HCT116 (cell line): Measurements from ENCODE around the gene CSNK1D.
"Not testable (repeated sequence)": the region's sequence is repeated elsewhere in the genome, so short reads cannot be mapped to it uniquely, and the experiment has no call there.

Experiments
- CEBPB ChIP-seq: IDR thresholded peaks from 2 replicates; pipeline ENCODE4 v1.6.1; 2012; ENCODE audit warnings: low read depth
- EGR1 ChIP-seq: IDR thresholded peaks from 2 replicates; pipeline ENCODE4 v1.6.1; 2012; ENCODE audit warnings: low read depth
- EZH2 ChIP-seq: fragments of 200-600 bp; sonication (generic); IDR thresholded peaks from 2 replicates; pipeline ENCODE4 v1.6.1; 2017; ENCODE audit warnings: antibody characterized with exemption, mixed run types
- EZH2phosphoT487 ChIP-seq: fragments of 200-600 bp; IDR thresholded peaks from 2 replicates; pipeline ENCODE4 v1.6.1; 2018; ENCODE audit warnings: antibody characterized with exemption, borderline replicate concordance
- MAX ChIP-seq: IDR thresholded peaks from 2 replicates; pipeline ENCODE4 v1.6.1; 2012
- POLR2A ChIP-seq: IDR thresholded peaks from 2 replicates; pipeline ENCODE4 v1.7.0; 2011; ENCODE audit warnings: borderline replicate concordance; ENCODE audit not compliant: insufficient read depth, insufficient read length; ENCODE audit errors: extremely low read depth
- POLR2AphosphoS5 ChIP-seq: IDR thresholded peaks from 2 replicates; pipeline ENCODE4 v1.6.1; 2011; ENCODE audit warnings: mild to moderate bottlenecking, low read depth, low read length, moderate library complexity
- SIN3A ChIP-seq: IDR thresholded peaks from 2 replicates; pipeline ENCODE4 v1.6.1; 2012; ENCODE audit warnings: low read depth
- SP1 ChIP-seq: IDR thresholded peaks from 2 replicates; pipeline ENCODE4 v1.6.1; 2012; ENCODE audit warnings: low read depth
- YY1 ChIP-seq: IDR thresholded peaks from 2 replicates; pipeline ENCODE4 v1.6.1; 2011; ENCODE audit warnings: low read length, low read depth, moderate library complexity, mild to moderate bottlenecking; ENCODE audit not compliant: insufficient replicate concordance; ENCODE audit errors: extremely low read depth
- ZFX ChIP-seq: fragments of 450-650 bp; IDR thresholded peaks from 2 replicates; pipeline ENCODE4 v1.6.1; 2017
- TF ChIP-seq, protein P1 (sequence below), 3 experiments: fragments of 200-600 bp in 1 of 3; sonication (generic) in 1 of 3; IDR thresholded peaks in 2 of 3; conservative IDR thresholded peaks in 1 of 3; 2 replicates each; pipeline ENCODE4 v1.5.1; 2012 to 2017; ENCODE audit warnings: low read depth in 2 of 3, low read length in 2 of 3, antibody characterized with exemption in 1 of 3, borderline replicate concordance in 1 of 3, control low read depth in 1 of 3, mild to moderate bottlenecking in 1 of 3, mixed read lengths in 1 of 3, mixed run types in 1 of 3, moderate library complexity in 1 of 3; ENCODE audit not compliant: insufficient read depth in 1 of 3
- TF ChIP-seq, protein P2 (sequence below): IDR thresholded peaks from 2 replicates; pipeline ENCODE4 v1.6.1; 2012; ENCODE audit warnings: low read depth
- TF ChIP-seq, protein P3 (sequence below): IDR thresholded peaks from 2 replicates; pipeline ENCODE4 v1.6.1; 2011; ENCODE audit warnings: mild to moderate bottlenecking, low read length, moderate library complexity; ENCODE audit not compliant: insufficient replicate concordance; ENCODE audit errors: extremely low read depth

DNA sequence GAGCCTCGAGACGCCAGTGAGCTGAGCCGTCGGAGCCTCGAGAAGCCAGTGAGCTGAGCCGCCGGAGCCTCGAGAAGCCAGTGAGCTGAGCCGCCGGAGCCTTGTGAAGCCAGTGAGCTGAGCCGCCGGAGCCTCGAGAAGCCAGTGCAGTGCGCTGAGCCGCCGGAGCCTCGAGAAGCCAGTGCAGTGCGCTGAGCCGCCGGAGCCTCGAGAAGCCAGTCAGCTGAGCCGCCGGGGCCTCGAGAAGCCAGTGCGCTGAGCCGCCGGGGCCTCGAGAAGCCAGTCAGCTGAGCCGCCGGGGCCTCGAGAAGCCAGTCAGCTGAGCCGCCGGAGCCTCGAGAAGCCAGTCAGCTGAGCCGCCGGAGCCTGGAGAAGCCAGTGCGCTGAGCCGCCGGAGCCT, 19.4 kb downstream of the CSNK1D start:
- TF ChIP-seq, protein P1, sequence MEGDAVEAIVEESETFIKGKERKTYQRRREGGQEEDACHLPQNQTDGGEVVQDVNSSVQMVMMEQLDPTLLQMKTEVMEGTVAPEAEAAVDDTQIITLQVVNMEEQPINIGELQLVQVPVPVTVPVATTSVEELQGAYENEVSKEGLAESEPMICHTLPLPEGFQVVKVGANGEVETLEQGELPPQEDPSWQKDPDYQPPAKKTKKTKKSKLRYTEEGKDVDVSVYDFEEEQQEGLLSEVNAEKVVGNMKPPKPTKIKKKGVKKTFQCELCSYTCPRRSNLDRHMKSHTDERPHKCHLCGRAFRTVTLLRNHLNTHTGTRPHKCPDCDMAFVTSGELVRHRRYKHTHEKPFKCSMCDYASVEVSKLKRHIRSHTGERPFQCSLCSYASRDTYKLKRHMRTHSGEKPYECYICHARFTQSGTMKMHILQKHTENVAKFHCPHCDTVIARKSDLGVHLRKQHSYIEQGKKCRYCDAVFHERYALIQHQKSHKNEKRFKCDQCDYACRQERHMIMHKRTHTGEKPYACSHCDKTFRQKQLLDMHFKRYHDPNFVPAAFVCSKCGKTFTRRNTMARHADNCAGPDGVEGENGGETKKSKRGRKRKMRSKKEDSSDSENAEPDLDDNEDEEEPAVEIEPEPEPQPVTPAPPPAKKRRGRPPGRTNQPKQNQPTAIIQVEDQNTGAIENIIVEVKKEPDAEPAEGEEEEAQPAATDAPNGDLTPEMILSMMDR (IDR thresholded peaks at IDR 0.05 in 2 of 3, conservative IDR thresholded peaks at IDR 0.05 in 1 of 3; ENCODE audit: borderline replicate concordance in 1 of 3, insufficient read depth in 1 of 3, low read depth in 2 of 3, low read length in 2 of 3) = not testable (repeated sequence)
- not testable (repeated sequence) for TF ChIP-seq EZH2phosphoT487, SIN3A, POLR2AphosphoS5, POLR2A, CEBPB, EGR1, EZH2, MAX, ZFX, SP1, YY1
- TF ChIP-seq, protein P2, sequence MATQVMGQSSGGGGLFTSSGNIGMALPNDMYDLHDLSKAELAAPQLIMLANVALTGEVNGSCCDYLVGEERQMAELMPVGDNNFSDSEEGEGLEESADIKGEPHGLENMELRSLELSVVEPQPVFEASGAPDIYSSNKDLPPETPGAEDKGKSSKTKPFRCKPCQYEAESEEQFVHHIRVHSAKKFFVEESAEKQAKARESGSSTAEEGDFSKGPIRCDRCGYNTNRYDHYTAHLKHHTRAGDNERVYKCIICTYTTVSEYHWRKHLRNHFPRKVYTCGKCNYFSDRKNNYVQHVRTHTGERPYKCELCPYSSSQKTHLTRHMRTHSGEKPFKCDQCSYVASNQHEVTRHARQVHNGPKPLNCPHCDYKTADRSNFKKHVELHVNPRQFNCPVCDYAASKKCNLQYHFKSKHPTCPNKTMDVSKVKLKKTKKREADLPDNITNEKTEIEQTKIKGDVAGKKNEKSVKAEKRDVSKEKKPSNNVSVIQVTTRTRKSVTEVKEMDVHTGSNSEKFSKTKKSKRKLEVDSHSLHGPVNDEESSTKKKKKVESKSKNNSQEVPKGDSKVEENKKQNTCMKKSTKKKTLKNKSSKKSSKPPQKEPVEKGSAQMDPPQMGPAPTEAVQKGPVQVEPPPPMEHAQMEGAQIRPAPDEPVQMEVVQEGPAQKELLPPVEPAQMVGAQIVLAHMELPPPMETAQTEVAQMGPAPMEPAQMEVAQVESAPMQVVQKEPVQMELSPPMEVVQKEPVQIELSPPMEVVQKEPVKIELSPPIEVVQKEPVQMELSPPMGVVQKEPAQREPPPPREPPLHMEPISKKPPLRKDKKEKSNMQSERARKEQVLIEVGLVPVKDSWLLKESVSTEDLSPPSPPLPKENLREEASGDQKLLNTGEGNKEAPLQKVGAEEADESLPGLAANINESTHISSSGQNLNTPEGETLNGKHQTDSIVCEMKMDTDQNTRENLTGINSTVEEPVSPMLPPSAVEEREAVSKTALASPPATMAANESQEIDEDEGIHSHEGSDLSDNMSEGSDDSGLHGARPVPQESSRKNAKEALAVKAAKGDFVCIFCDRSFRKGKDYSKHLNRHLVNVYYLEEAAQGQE = not testable (repeated sequence)
- TF ChIP-seq, protein P3, sequence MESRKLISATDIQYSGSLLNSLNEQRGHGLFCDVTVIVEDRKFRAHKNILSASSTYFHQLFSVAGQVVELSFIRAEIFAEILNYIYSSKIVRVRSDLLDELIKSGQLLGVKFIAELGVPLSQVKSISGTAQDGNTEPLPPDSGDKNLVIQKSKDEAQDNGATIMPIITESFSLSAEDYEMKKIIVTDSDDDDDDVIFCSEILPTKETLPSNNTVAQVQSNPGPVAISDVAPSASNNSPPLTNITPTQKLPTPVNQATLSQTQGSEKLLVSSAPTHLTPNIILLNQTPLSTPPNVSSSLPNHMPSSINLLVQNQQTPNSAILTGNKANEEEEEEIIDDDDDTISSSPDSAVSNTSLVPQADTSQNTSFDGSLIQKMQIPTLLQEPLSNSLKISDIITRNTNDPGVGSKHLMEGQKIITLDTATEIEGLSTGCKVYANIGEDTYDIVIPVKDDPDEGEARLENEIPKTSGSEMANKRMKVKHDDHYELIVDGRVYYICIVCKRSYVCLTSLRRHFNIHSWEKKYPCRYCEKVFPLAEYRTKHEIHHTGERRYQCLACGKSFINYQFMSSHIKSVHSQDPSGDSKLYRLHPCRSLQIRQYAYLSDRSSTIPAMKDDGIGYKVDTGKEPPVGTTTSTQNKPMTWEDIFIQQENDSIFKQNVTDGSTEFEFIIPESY = not testable (repeated sequence)
